GM18520 (cell line): Measurements from ENCODE around the gene STON1.
"Not testable (repeated sequence)": the region's sequence is repeated elsewhere in the genome, so short reads cannot be mapped to it uniquely, and the experiment has no call there.

ENCODE experiments used
- ATAC-seq: cut with Tn5 transposase; IDR thresholded peaks from one replicate; pipeline ENCODE4 v1.9.1; 2021; ENCODE audit not compliant: unreplicated experiment

Gene STON1

GRCh38 chr2:48613211-48613610 is 83.3 kb downstream of the STON1 start:
- ATAC-seq, result no peak

DNA sequence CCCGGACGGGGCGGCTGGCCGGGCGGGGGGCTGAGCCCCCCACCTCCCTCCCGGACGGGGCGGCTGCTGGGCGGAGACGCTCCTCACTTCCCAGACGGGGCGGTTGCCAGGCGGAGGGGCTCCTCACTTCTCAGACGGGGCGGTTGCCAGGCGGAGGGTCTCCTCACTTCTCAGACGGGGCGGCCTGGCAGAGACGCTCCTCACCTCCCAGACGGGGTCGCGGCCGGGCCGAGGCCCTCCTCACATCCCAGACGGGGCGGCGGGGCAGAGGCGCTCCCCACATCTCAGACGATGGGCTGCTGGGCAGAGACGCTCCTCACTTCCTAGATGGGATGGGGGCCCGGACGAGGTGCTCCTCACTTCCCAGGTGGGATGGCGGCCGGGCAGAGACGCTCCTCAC is 84.6 kb downstream of the STON1 start:
- not testable (repeated sequence) for ATAC-seq

DNA sequence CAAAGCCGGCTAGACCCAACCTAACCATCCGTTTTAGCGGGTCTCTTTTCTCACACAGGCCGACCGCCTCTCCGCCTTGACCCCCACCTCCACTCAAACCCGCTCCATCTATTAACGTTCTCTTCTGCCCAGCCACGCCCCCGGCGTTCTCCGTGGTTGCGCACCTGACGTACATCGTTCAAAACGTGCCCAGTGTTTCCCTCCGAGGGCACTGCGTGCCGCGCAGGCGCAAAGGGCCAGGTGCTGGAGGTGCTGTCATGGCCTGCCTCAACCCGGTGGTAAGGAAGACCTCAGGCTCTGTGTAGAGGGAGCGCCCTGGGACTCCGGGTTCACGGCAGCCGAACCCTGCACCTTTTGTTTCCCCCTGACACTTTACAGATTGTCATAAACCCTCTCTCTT is 87.7 kb downstream of the STON1 start, which contains the start of gene GTF2A1L:
TSS of gene GTF2A1L (plus strand) at position 239 of the 400 bp plus-strand sequence. CDS start at position 258, 19 bp downstream.
- no peak for ATAC-seq

DNA sequence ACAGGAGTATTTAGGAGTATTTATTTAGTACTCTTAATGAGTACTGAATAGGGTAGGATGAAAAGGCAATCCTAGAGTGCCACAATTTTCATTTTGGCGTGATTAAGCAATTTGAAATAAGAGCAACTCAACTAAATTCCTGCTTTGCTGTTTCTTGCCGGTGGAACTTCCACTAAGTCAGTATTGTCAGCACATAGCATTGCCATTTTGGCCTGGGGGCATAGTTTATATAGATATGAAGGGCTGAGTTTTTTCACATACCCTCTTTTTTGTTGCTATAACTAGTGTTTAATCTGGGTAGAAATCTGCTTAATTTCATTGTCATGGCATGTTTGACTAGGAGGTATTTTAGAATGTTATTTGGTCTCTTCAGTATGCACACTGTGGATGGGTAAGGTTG is 89.6 kb downstream of the STON1 start:
- no peak for ATAC-seq

DNA sequence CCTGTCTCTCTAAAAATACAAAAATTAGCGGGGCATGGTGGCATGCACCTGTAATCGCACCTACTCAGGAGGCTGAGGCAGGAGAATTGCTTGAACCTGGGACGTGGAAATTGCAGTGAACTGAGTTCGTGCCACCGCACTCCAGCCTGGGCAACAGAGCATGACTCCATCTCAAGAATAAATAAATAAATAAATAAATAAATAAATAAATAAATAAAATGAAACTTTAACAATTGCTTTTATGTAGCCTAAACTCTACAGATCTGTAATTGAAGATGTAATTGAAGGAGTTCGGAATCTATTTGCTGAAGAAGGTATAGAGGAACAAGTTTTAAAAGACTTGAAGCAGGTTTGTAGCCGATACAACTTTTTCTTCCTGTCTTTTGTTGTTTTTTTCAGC is 90.7 kb downstream of the STON1 start:
- no peak for ATAC-seq

- ATAC-seq, result not testable (repeated sequence)
Observed at GRCh38 chr2:48622691-48623090, 92.7 kb downstream of the STON1 start.

DNA sequence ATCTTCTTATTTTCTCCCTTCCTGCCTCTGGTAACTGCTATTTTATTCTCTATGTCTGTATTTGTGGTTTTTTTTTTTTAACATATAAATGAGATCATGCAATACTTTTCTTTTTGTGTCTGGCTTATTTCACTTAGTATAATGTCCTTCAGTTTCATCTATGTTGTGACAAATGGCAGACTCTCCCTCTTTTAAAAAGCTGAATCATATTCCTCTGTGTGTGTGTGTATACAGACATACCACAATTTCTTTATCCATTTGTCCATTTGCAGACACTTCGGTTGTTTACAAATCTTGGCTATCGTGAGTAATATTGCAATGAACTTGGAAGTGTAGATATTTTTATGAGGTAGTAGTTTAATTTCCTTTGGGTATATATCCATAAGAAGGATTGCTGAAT is 94.7 kb downstream of the STON1 start:
- ATAC-seq, result no peak

- no peak for ATAC-seq
Observed at GRCh38 chr2:48626047-48626446, 96.1 kb downstream of the STON1 start.

DNA sequence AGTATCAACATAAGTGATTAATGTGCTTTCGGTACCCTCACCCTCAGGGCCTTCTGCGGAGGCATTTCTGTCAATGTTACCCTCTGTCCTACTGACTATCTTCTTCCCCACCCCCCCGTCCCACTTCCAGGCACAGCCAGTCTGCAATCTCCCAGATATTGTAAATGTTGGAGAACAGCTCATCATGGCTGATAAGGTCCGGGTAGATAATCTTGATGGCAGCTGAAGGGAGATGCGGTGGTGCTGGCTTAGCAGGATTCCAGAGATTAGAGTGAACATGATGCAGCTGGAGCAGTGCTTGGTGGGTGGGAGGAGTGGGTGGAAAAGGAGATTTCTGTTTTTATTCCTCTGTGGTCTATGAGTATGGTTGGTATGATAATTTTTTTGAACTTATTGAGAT is 103.2 kb downstream of the STON1 start:
- ATAC-seq, result no peak

GRCh38 chr2:48635786-48636185 is 105.8 kb downstream of the STON1 start:
- no peak for ATAC-seq

- ATAC-seq, result no peak
Observed at GRCh38 chr2:48638261-48638660, 108.3 kb downstream of the STON1 start.
